Forelimb muscle (tissue), 1 donor: ENCODE measurements around the gene BCAT1. TPM values are rescaled to one million over a fixed set of nuclear protein-coding genes. Genes with fewer than 3 reads are reported as not detected.
"Not testable (repeated sequence)": the region's sequence is repeated elsewhere in the genome, so short reads cannot be mapped to it uniquely, and the experiment has no call there.

Experiments used
- DNase-seq: peaks from one replicate; pipeline ENCODE4 v3.0.0-alpha.2; 2013; ENCODE audit warnings: low read depth
- polyA plus RNA-seq: library from polyadenylated mRNA; unstranded; fragments of 120-200 nt; gene quantifications from one replicate; pipeline ENCODE4 v1.2.1, GENCODE V29; 2013; ENCODE audit not compliant: insufficient read length

Gene BCAT1
- polyA plus RNA-seq, 1 donor, result 51.0 TPM

GRCh38 chr12:24814379-24815113 lies 134.4 kb downstream of the BCAT1 start:
- no peak for DNase-seq

- no peak for DNase-seq
Measured at GRCh38 chr12:24810378-24810777, 138.5 kb downstream of the BCAT1 start.

- not testable (repeated sequence) for DNase-seq
Measured at GRCh38 chr12:24809306-24809705, 139.6 kb downstream of the BCAT1 start.

GRCh38 chr12:24808651-24809050 lies 140.2 kb downstream of the BCAT1 start:
- no peak for DNase-seq

GRCh38 chr12:24806386-24806785 lies 142.5 kb downstream of the BCAT1 start:
- DNase-seq, result no peak

GRCh38 chr12:24803430-24804245 lies 145.3 kb downstream of the BCAT1 start:
- no peak for DNase-seq

- DNase-seq, result no peak
Measured at GRCh38 chr12:24798335-24798734, 150.6 kb downstream of the BCAT1 start.

GRCh38 chr12:24797901-24798300 lies 151.0 kb downstream of the BCAT1 start:
- no peak for DNase-seq

- no peak for DNase-seq
Measured at GRCh38 chr12:24796876-24797275, 152.0 kb downstream of the BCAT1 start.

- no peak for DNase-seq
Measured at GRCh38 chr12:24795699-24796347, 153.1 kb downstream of the BCAT1 start.

- no peak for DNase-seq
Measured at GRCh38 chr12:24791622-24792021, 157.3 kb downstream of the BCAT1 start.

- DNase-seq, result no peak
Measured at GRCh38 chr12:24788886-24789285, 160.0 kb downstream of the BCAT1 start.

GRCh38 chr12:24780697-24781368 lies 168.1 kb downstream of the BCAT1 start:
- DNase-seq, result no peak

- DNase-seq, result no peak
Measured at GRCh38 chr12:24778486-24779304, 170.2 kb downstream of the BCAT1 start.

GRCh38 chr12:24777359-24777758 lies 171.5 kb downstream of the BCAT1 start:
- no peak for DNase-seq

GRCh38 chr12:24776861-24777260 lies 172.0 kb downstream of the BCAT1 start:
- DNase-seq, result no peak

- DNase-seq, result no peak
Measured at GRCh38 chr12:24775073-24775472, 173.8 kb downstream of the BCAT1 start.

GRCh38 chr12:24773996-24774395 lies 174.9 kb downstream of the BCAT1 start:
- DNase-seq, result no peak

- no peak for DNase-seq
Measured at GRCh38 chr12:24772813-24773212, 176.1 kb downstream of the BCAT1 start.

- DNase-seq, result no peak
Measured at GRCh38 chr12:24770821-24771220, 178.1 kb downstream of the BCAT1 start.

- no peak for DNase-seq
Measured at GRCh38 chr12:24770334-24770733, 178.6 kb downstream of the BCAT1 start.
